Measurements from ENCODE around the gene INPP5A.

Gene INPP5A

GRCh38 chr10:132826524-132827422 lies 289.2 kb downstream of the INPP5A start:
- no peak for TF ChIP-seq ESRRG (CRISPR knock-in tag; IDR thresholded peaks at IDR 0.05)
- no peak for TF ChIP-seq RARB (CRISPR knock-in tag; IDR thresholded peaks at IDR 0.05)
- TF ChIP-seq PATZ1 (CRISPR knock-in tag; IDR thresholded peaks at IDR 0.05; ENCODE audit: borderline replicate concordance): no peak
- no peak for TF ChIP-seq POU6F1 (CRISPR knock-in tag; IDR thresholded peaks at IDR 0.05; ENCODE audit: borderline replicate concordance, low read depth)
- TF ChIP-seq TCF4 (CRISPR knock-in tag; IDR thresholded peaks at IDR 0.05; ENCODE audit: borderline replicate concordance): no peak
- no peak for TF ChIP-seq SNAI2 (CRISPR knock-in tag; IDR thresholded peaks at IDR 0.05)
- no peak for TF ChIP-seq ZNF70 (CRISPR knock-in tag; IDR thresholded peaks at IDR 0.05)
- no peak for TF ChIP-seq ZFP3 (CRISPR knock-in tag; IDR thresholded peaks at IDR 0.05)
- TF ChIP-seq ZFP30 (CRISPR knock-in tag; IDR thresholded peaks at IDR 0.05): no peak
- no peak for TF ChIP-seq PPARA (CRISPR knock-in tag; IDR thresholded peaks at IDR 0.05; ENCODE audit: borderline replicate concordance)
- TF ChIP-seq ARNTL (CRISPR knock-in tag; IDR thresholded peaks at IDR 0.05; ENCODE audit: borderline replicate concordance, low read depth): no peak
- no peak for TF ChIP-seq GLIS3 (CRISPR knock-in tag; IDR thresholded peaks at IDR 0.05)
- TF ChIP-seq CSDC2 (CRISPR knock-in tag; IDR thresholded peaks at IDR 0.05): no peak
- no peak for TF ChIP-seq ZNF8 (CRISPR knock-in tag; IDR thresholded peaks at IDR 0.05)
- no peak for TF ChIP-seq CREB5 (CRISPR knock-in tag; IDR thresholded peaks at IDR 0.05; ENCODE audit: low read depth)
- no peak for TF ChIP-seq ZC3H10 (CRISPR knock-in tag; IDR thresholded peaks at IDR 0.05)
- no peak for TF ChIP-seq ZNF565 (CRISPR knock-in tag; conservative IDR thresholded peaks at IDR 0.05; ENCODE audit: low read depth)
- ATAC-seq: no peak

GRCh38 chr10:132827423-132827789 lies 289.8 kb downstream of the INPP5A start:
- no peak for ATAC-seq
- TF ChIP-seq CSRNP3 (CRISPR knock-in tag; IDR thresholded peaks at IDR 0.05): no peak
- no peak for TF ChIP-seq ZC3H10 (CRISPR knock-in tag; IDR thresholded peaks at IDR 0.05)
- TF ChIP-seq OSR1 (CRISPR knock-in tag; IDR thresholded peaks at IDR 0.05): no peak
- no peak for TF ChIP-seq SNAI2 (CRISPR knock-in tag; IDR thresholded peaks at IDR 0.05)
- TF ChIP-seq ARNTL (CRISPR knock-in tag; IDR thresholded peaks at IDR 0.05; ENCODE audit: borderline replicate concordance, low read depth): no peak
- TF ChIP-seq GLIS3 (CRISPR knock-in tag; IDR thresholded peaks at IDR 0.05): no peak
- no peak for TF ChIP-seq ZFP3 (CRISPR knock-in tag; IDR thresholded peaks at IDR 0.05)

GRCh38 chr10:132827861-132828539 lies 290.4 kb downstream of the INPP5A start:
- no peak for ATAC-seq
- no peak for TF ChIP-seq CREB5 (CRISPR knock-in tag; IDR thresholded peaks at IDR 0.05; ENCODE audit: low read depth)
- TF ChIP-seq ARNTL (CRISPR knock-in tag; IDR thresholded peaks at IDR 0.05; ENCODE audit: borderline replicate concordance, low read depth): no peak
- TF ChIP-seq TOX (CRISPR knock-in tag; IDR thresholded peaks at IDR 0.05; ENCODE audit: borderline replicate concordance): no peak
- TF ChIP-seq ISL1 (CRISPR knock-in tag; IDR thresholded peaks at IDR 0.05): no peak
- TF ChIP-seq PPARA (CRISPR knock-in tag; IDR thresholded peaks at IDR 0.05; ENCODE audit: borderline replicate concordance): no peak
- TF ChIP-seq GLIS3 (CRISPR knock-in tag; IDR thresholded peaks at IDR 0.05): no peak
- TF ChIP-seq CSRNP3 (CRISPR knock-in tag; IDR thresholded peaks at IDR 0.05): no peak
- no peak for TF ChIP-seq ESRRG (CRISPR knock-in tag; IDR thresholded peaks at IDR 0.05)
- no peak for TF ChIP-seq CSDC2 (CRISPR knock-in tag; IDR thresholded peaks at IDR 0.05)
- no peak for TF ChIP-seq ZC3H10 (CRISPR knock-in tag; IDR thresholded peaks at IDR 0.05)
- no peak for TF ChIP-seq PATZ1 (CRISPR knock-in tag; IDR thresholded peaks at IDR 0.05; ENCODE audit: borderline replicate concordance)
- TF ChIP-seq RARB (CRISPR knock-in tag; IDR thresholded peaks at IDR 0.05): no peak
- no peak for TF ChIP-seq BACH2 (CRISPR knock-in tag; IDR thresholded peaks at IDR 0.05; ENCODE audit: borderline replicate concordance)
- no peak for TF ChIP-seq ZNF70 (CRISPR knock-in tag; IDR thresholded peaks at IDR 0.05)
- TF ChIP-seq ZNF565 (CRISPR knock-in tag; conservative IDR thresholded peaks at IDR 0.05; ENCODE audit: low read depth): no peak
- TF ChIP-seq ZFP3 (CRISPR knock-in tag; IDR thresholded peaks at IDR 0.05): no peak
- no peak for TF ChIP-seq OSR1 (CRISPR knock-in tag; IDR thresholded peaks at IDR 0.05)
- TF ChIP-seq SNAI2 (CRISPR knock-in tag; IDR thresholded peaks at IDR 0.05): no peak

Measured in SK-N-SH treated with all-trans-retinoic acid at 6 μM for 48 hours (cell line).